IMR-90 (cell line): ENCODE results near the gene PMEPA1. TPM values are rescaled to one million over a fixed set of nuclear protein-coding genes. Genes with fewer than 3 reads are reported as not detected.
A peak's percentile ranks its signal among the peaks of the same experiment; 100 is the strongest.

ENCODE experiments used
- ATAC-seq: fragments of 200-7000 bp; cut with Tn5 transposase; 2 replicates; pipeline ENCODE4 v1.9.1; 2020; ENCODE audit warnings: low read depth, mild to moderate bottlenecking, moderate library complexity
- BruUV-seq: library from RNA; stranded (reverse); fragments of 400-500 nt; replicated peaks from 2 replicates; lab custom pipeline; 2021; lab: Mats Ljungman, UMichigan
- CTCF ChIA-PET: fragments of 300-600 bp; formaldehyde crosslinking; extraction: SDS; loops from one replicate; lab custom pipeline; 2021; ENCODE audit warnings: antibody characterized with exemption; lab: Yijun Ruan, JAX
- POLR2A ChIA-PET: fragments of 300-600 bp; sonication (Branson Sonifier 250); formaldehyde crosslinking; loops from one replicate; lab custom pipeline; 2022; ENCODE audit warnings: antibody characterized with exemption; ENCODE audit not compliant: unreplicated experiment; lab: Charles Lee
- DNase-seq: peaks from one replicate; pipeline ENCODE4 v3.0.0; 2013
- H2AFZ ChIP-seq: replicated peaks from 2 replicates; pipeline ENCODE3; 2013; ENCODE audit warnings: low read length, mild to moderate bottlenecking; ENCODE audit not compliant: poor library complexity
- H2AK5ac ChIP-seq: 2 replicates; pipeline ENCODE4 v1.6.1; 2013; ENCODE audit warnings: low read depth, low read length, inconsistent platforms
- H2AK9ac ChIP-seq: replicated peaks from 2 replicates; pipeline ENCODE3; 2013; ENCODE audit warnings: mild to moderate bottlenecking, low read depth, low read length, moderate library complexity; ENCODE audit not compliant: poor library complexity
- H2BK120ac ChIP-seq: 2 replicates; pipeline ENCODE4 v1.6.1; 2013; ENCODE audit warnings: low read depth, low read length, inconsistent platforms
- H2BK15ac ChIP-seq: 3 replicates; pipeline ENCODE4 v1.6.1; 2013; ENCODE audit warnings: low read depth, low read length, inconsistent platforms
- H2BK20ac ChIP-seq: 2 replicates; pipeline ENCODE4 v1.6.1; 2013; ENCODE audit warnings: low read depth, mild to moderate bottlenecking, inconsistent platforms, low read length, moderate library complexity
- H2BK5ac ChIP-seq: 2 replicates; pipeline ENCODE4 v1.6.1; 2013; ENCODE audit warnings: mild to moderate bottlenecking, low read depth, low read length, inconsistent platforms; ENCODE audit not compliant: poor library complexity, severe bottlenecking
- H3K14ac ChIP-seq: replicated peaks from 2 replicates; pipeline ENCODE4 v1.6.1; 2013; ENCODE audit warnings: low read depth, low read length, inconsistent platforms
- H3K18ac ChIP-seq: 2 replicates; pipeline ENCODE4 v1.6.1; 2013; ENCODE audit warnings: low read depth, low read length, control low read depth
- H3K23ac ChIP-seq: 2 replicates; pipeline ENCODE4 v1.6.1; 2013; ENCODE audit warnings: low read depth, low read length, inconsistent platforms
- H3K27ac ChIP-seq: 2 replicates; pipeline ENCODE4 v1.5.1; 2013; ENCODE audit warnings: mild to moderate bottlenecking, control low read depth, low read length; ENCODE audit not compliant: insufficient read depth
- H3K27me3 ChIP-seq: 2 replicates; pipeline ENCODE4 v1.6.1; 2013; ENCODE audit warnings: low read length; ENCODE audit not compliant: control insufficient read depth, insufficient read depth
- H3K36me3 ChIP-seq: 2 replicates; pipeline ENCODE4 v1.6.1; 2013; ENCODE audit warnings: low read length, mixed read lengths; ENCODE audit not compliant: control insufficient read depth, insufficient read depth
- H3K4ac ChIP-seq: 2 replicates; pipeline ENCODE4 v1.6.1; 2013; ENCODE audit warnings: low read depth, low read length, inconsistent platforms
- H3K4me1 ChIP-seq: 2 replicates; pipeline ENCODE4 v1.6.1; 2013; ENCODE audit warnings: low read length, mixed read lengths; ENCODE audit not compliant: control insufficient read depth, insufficient read depth
- H3K4me2 ChIP-seq: 2 replicates; pipeline ENCODE4 v1.6.1; 2013; ENCODE audit warnings: low read depth, mild to moderate bottlenecking, control low read depth, low read length, moderate library complexity
- H3K4me3 ChIP-seq: 2 replicates; pipeline ENCODE4 v1.5.1; 2013; ENCODE audit warnings: low read depth, mild to moderate bottlenecking, control low read depth, low read length, moderate library complexity; ENCODE audit not compliant: insufficient read depth
- H3K56ac ChIP-seq: 2 replicates; pipeline ENCODE4 v1.6.1; 2013; ENCODE audit warnings: low read length, inconsistent platforms; ENCODE audit not compliant: insufficient read depth; ENCODE audit errors: extremely low read depth
- H3K79me1 ChIP-seq, 2 experiments: 2 replicates each; pipeline ENCODE4 v1.6.1; 2013; ENCODE audit warnings: low read length in 2 of 2, inconsistent platforms in 1 of 2, low read depth in 1 of 2
- H3K9ac ChIP-seq: 2 replicates; pipeline ENCODE4 v1.6.1; 2013; ENCODE audit warnings: low read depth, low read length, control low read depth
- H3K9me1 ChIP-seq: 2 replicates; pipeline ENCODE4 v1.6.1; 2013; ENCODE audit warnings: low read length, inconsistent platforms; ENCODE audit not compliant: insufficient read depth
- H3K9me3 ChIP-seq: 2 replicates; pipeline ENCODE4 v1.6.1; 2013; ENCODE audit warnings: low read length; ENCODE audit not compliant: control insufficient read depth, insufficient read depth
- H4K20me1 ChIP-seq: 2 replicates; pipeline ENCODE4 v1.6.1; 2013; ENCODE audit warnings: low read length, inconsistent platforms; ENCODE audit not compliant: insufficient read depth
- H4K5ac ChIP-seq: 2 replicates; pipeline ENCODE4 v1.6.1; 2013; ENCODE audit warnings: mild to moderate bottlenecking, low read depth, low read length, control low read depth
- H4K8ac ChIP-seq, 2 experiments: 2 replicates each; pipeline ENCODE4 v1.6.1; 2013; ENCODE audit warnings: low read depth in 2 of 2, low read length in 2 of 2, control low read depth in 1 of 2, inconsistent platforms in 1 of 2
- H4K91ac ChIP-seq: 2 replicates; pipeline ENCODE4 v1.6.1; 2013; ENCODE audit warnings: low read depth, low read length, inconsistent platforms; ENCODE audit not compliant: insufficient read depth
- CEBPB ChIP-seq: IDR thresholded peaks from 2 replicates; pipeline ENCODE4 v1.6.1; 2012; ENCODE audit warnings: low read depth, low read length, improper control_type of control experiment
- MAFK ChIP-seq: IDR thresholded peaks from 2 replicates; pipeline ENCODE4 v1.6.1; 2012; ENCODE audit warnings: low read depth, low read length, improper control_type of control experiment
- MAZ ChIP-seq: IDR thresholded peaks from 2 replicates; pipeline ENCODE4 v1.6.1; 2012; ENCODE audit warnings: low read depth, mild to moderate bottlenecking, low read length, improper control_type of control experiment, moderate library complexity, borderline replicate concordance
- NFE2L2 ChIP-seq: fragments of 150-350 bp; IDR thresholded peaks from 2 replicates; pipeline ENCODE4 v1.6.1; 2016; ENCODE audit warnings: low read depth, mild to moderate bottlenecking, low read length
- WGBS, 2 experiments: methylation state at CpG; one replicate each; pipeline versions ENCODE4 v1.1.5 to v1.1.7; 2013; ENCODE audit warnings: missing lambda C conversion rate in 2 of 2; ENCODE audit not compliant: insufficient read length in 1 of 2; ENCODE audit errors: extremely low coverage in 2 of 2; 5-methylcytosine and 5-hydroxymethylcytosine counted together
- dilution Hi-C: fragments of 300-500 bp; cut with HindIII; formaldehyde crosslinking; loops from one replicate; pipeline ENCODE4 v1.14.3; 2018; ENCODE audit warnings: low sequenced_read_pairs; ENCODE audit not compliant: unreplicated experiment
- in situ Hi-C: fragments of 300-500 bp; cut with MboI; formaldehyde crosslinking; loops from 3 replicates; pipeline ENCODE4 v1.14.3; 2019; ENCODE audit warnings: low sequenced_read_pairs, inconsistent platforms, mixed read lengths
- intact Hi-C: fragments of 100-400 bp; cut with micrococcal nuclease; formaldehyde crosslinking; loops from 2 replicates; pipeline ENCODE4 v1.10.0; 2022
- polyA plus RNA-seq, 3 experiments: library from polyadenylated mRNA; depleted of rRNA; stranded (reverse); fragments of >200 nt; gene quantifications; 2 replicates each; pipeline ENCODE4 v1.2.3, GENCODE V29; 2012; ENCODE audit warnings: low replicate concordance in 1 of 3
- total RNA-seq: library from RNA; depleted of rRNA; stranded (reverse); fragments of >200 nt; gene quantifications from 2 replicates; pipeline ENCODE4 v1.2.3, GENCODE V29; 2012
- TF ChIP-seq, protein P1 (sequence below): conservative IDR thresholded peaks from 2 replicates; pipeline ENCODE4 v1.5.1; 2012; ENCODE audit warnings: mild to moderate bottlenecking, low read depth, low read length, improper control_type of control experiment

PMEPA1 gene
- total and polyA plus RNA-seq, 2 of the 4 experiments (the other 2 are of a cell fraction), result 2.0 to 6.9 TPM

DNA sequence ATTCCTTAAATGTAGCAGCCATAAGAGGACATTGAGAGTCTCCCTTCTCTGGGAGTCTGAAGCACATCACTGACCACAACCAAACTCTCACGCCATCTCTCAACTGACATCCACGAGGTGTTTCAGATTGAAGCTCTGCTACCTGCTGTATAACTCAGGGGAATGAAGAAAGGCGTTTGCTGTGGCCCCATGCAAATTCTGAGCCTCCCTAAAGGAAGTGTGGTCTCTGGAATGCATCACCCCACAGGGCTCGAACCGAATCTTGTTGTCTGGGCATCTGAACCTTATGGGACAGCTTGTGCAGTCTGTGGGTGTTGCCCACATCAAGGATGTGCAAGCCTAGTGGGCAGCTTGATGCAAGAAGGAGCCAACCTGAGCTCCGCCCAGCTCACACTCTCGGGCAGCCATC is 10.9 kb downstream of the PMEPA1 start:
- Histone ChIP-seq H3K4me2 (peak overlapping the region; percentile 45), H3K4me3 (no peak overlapping the region), H3K56ac (peak overlapping the region; percentile 39; the same call in 1 of the 2 replicates), H2AK5ac (peak overlapping the region; percentile 83), H2BK15ac (peak overlapping the region; percentile 45; the same call in 2 of the 3 replicates), H3K18ac (peak overlapping the region; percentile 43), H3K9ac (peak overlapping the region; percentile 2; the same call in 1 of the 2 replicates), H3K79me1 (peaks cover 21 to 62% of the 10 kb centered on the region in 2 experiments; a peak in 3 of 4 replicates), H2BK20ac (peak overlapping the region; percentile 80), H4K5ac (no peak overlapping the region; the same call in 1 of the 2 replicates), H3K14ac (peak overlapping the region; percentile 62), H3K27ac (peak overlapping the region; percentile 15; the same call in 1 of the 2 replicates), H4K91ac (peak overlapping the region; percentile 79), H3K9me1 (peaks cover 34% of the 10 kb centered on the region), H3K23ac (peak overlapping the region; percentile 55; the same call in 1 of the 2 replicates), H3K9me3 (no peaks in the 10 kb centered on the region), H3K27me3 (no peaks in the 10 kb centered on the region), H2BK5ac (peak overlapping the region; percentile 17), H3K4me1 (peaks cover 17% of the 10 kb centered on the region), H2BK120ac (peak overlapping the region; percentile 83), H3K36me3 (no peaks in the 10 kb centered on the region), H2AFZ (no peak overlapping the region), H2AK9ac (no peak overlapping the region), H4K8ac (peak overlapping the region; percentile 36 to 38; a peak in 2 of 4 replicates), H4K20me1 (peaks cover 85% of the 10 kb centered on the region), H3K4ac (peak overlapping the region; percentile 73)
- no TSS peak for BruUV-seq
- WGBS, 2 experiments, result 57% methylated on average over 2 of the region's 7 CpGs; no CpG with 5 or more reads in 1 of the 2 experiments
- dilution Hi-C loops (no loop called here), intact Hi-C loops (loop anchor here (1.0 kb wide), 1 partner anchor 9 kb away; no protein-coding TSS in a partner anchor), in situ Hi-C loops (loop anchor here (25.0 kb wide), 1 partner anchor 1338 kb away; the partner anchor contains the start of genes ATP5F1E and PRELID3B)
- POLR2A ChIA-PET, result interaction anchor here (1.3 kb wide), 1 partner anchor 11 kb away, joined by 4 read pairs; the partner anchor contains the start of gene PMEPA1
- DNase-seq (no peak), ATAC-seq (peak; percentile 1; the same call in 1 of the 2 replicates)
- CTCF ChIA-PET, result interaction anchor here (0.6 kb wide), 1 partner anchor 389 kb away, joined by 3 read pairs; no protein-coding TSS in a partner anchor
- TF ChIP-seq CEBPB (peak; percentile 13; the same call in 1 of the 2 replicates), MAFK (no peak), NFE2L2 (no peak), MAZ (no peak)
- TF ChIP-seq, protein P1, sequence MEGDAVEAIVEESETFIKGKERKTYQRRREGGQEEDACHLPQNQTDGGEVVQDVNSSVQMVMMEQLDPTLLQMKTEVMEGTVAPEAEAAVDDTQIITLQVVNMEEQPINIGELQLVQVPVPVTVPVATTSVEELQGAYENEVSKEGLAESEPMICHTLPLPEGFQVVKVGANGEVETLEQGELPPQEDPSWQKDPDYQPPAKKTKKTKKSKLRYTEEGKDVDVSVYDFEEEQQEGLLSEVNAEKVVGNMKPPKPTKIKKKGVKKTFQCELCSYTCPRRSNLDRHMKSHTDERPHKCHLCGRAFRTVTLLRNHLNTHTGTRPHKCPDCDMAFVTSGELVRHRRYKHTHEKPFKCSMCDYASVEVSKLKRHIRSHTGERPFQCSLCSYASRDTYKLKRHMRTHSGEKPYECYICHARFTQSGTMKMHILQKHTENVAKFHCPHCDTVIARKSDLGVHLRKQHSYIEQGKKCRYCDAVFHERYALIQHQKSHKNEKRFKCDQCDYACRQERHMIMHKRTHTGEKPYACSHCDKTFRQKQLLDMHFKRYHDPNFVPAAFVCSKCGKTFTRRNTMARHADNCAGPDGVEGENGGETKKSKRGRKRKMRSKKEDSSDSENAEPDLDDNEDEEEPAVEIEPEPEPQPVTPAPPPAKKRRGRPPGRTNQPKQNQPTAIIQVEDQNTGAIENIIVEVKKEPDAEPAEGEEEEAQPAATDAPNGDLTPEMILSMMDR, result no peak
